HEK293 (cell line): ENCODE results near the gene SORL1.

Experiments used
- CTCF ChIA-PET: fragments of 350-600 bp; formaldehyde crosslinking; extraction: SDS; loops from one replicate; lab custom pipeline; 2021; ENCODE audit warnings: antibody characterized with exemption; lab: Yijun Ruan, JAX
- POLR2A ChIA-PET: fragments of 300-600 bp; formaldehyde crosslinking; extraction: SDS; loops from one replicate; lab custom pipeline; 2020; ENCODE audit warnings: antibody characterized with exemption, inconsistent platforms; lab: Yijun Ruan, JAX
- H3K27ac ChIP-seq: fragments of 200-500 bp; sonication (Bioruptor generic); 2 replicates; pipeline ENCODE4 v1.5.1; 2014; ENCODE audit warnings: low read depth, low read length, control low read depth, inconsistent platforms; ENCODE audit errors: extremely low read depth
- H3K36me3 ChIP-seq, 2 experiments: fragments of 200-500 bp in 1 of 2; sonication (Bioruptor generic) in 1 of 2; 1 replicate in 1 of 2; 2 replicates in 1 of 2; pipeline ENCODE4 v1.5.1; 2014 to 2017; ENCODE audit warnings: inconsistent platforms in 2 of 2, low read length in 2 of 2; ENCODE audit not compliant: control insufficient read depth in 2 of 2, insufficient read depth in 1 of 2
- H3K4me1 ChIP-seq: fragments of 200-500 bp; sonication (Bioruptor generic); 2 replicates; pipeline ENCODE4 v1.5.1; 2014; ENCODE audit warnings: mild to moderate bottlenecking, low read length, inconsistent platforms; ENCODE audit not compliant: control insufficient read depth, insufficient read depth
- H3K4me3 ChIP-seq: 2 replicates; pipeline ENCODE4 v1.5.1; 2011; ENCODE audit warnings: low read depth, mild to moderate bottlenecking, control low read depth, low read length, moderate library complexity
- H3K9me3 ChIP-seq: fragments of 200-500 bp; sonication (Bioruptor generic); 2 replicates; pipeline ENCODE4 v1.5.1; 2014; ENCODE audit warnings: low read depth, low read length, inconsistent platforms; ENCODE audit not compliant: control insufficient read depth, insufficient read depth
- GLI4 ChIP-seq: fragments of 450-650 bp; formaldehyde crosslinking; IDR thresholded peaks from 2 replicates; pipeline ENCODE4 v1.5.1; 2016; ENCODE audit warnings: missing biosample characterization, missing genetic modification characterization
- GLIS1 ChIP-seq: fragments of 450-650 bp; formaldehyde crosslinking; IDR thresholded peaks from 2 replicates; pipeline ENCODE4 v1.5.1; 2016; ENCODE audit warnings: missing biosample characterization, missing genetic modification characterization
- HOXD13 ChIP-seq: sonication (generic); formaldehyde crosslinking; IDR thresholded peaks from 2 replicates; pipeline ENCODE4 v1.8.0; 2022; ENCODE audit warnings: missing genetic modification reagents, borderline replicate concordance
- KLF1 ChIP-seq: fragments of 450-650 bp; formaldehyde crosslinking; IDR thresholded peaks from 2 replicates; pipeline ENCODE4 v1.5.1; 2016; ENCODE audit warnings: missing biosample characterization, missing genetic modification characterization
- KLF8 ChIP-seq: fragments of 450-650 bp; formaldehyde crosslinking; IDR thresholded peaks from 2 replicates; pipeline ENCODE4 v1.5.1; 2016; ENCODE audit warnings: missing biosample characterization, missing genetic modification characterization
- PATZ1 ChIP-seq: fragments of 450-650 bp; formaldehyde crosslinking; IDR thresholded peaks from 2 replicates; pipeline ENCODE4 v1.5.1; 2016; ENCODE audit warnings: missing biosample characterization, missing genetic modification characterization
- SALL2 ChIP-seq: fragments of 450-650 bp; formaldehyde crosslinking; IDR thresholded peaks from 2 replicates; pipeline ENCODE4 v1.5.0; 2017; ENCODE audit warnings: missing biosample characterization, mild to moderate bottlenecking, missing genetic modification characterization, borderline replicate concordance
- SCRT2 ChIP-seq: fragments of 450-650 bp; formaldehyde crosslinking; IDR thresholded peaks from 2 replicates; pipeline ENCODE4 v1.5.1; 2016; ENCODE audit warnings: missing biosample characterization, missing genetic modification characterization
- ZBTB20 ChIP-seq: fragments of 450-650 bp; formaldehyde crosslinking; IDR thresholded peaks from 2 replicates; pipeline ENCODE4 v1.5.1; 2016; ENCODE audit warnings: missing biosample characterization, missing genetic modification characterization
- ZEB2 ChIP-seq: fragments of 450-650 bp; formaldehyde crosslinking; IDR thresholded peaks from 2 replicates; pipeline ENCODE4 v1.5.1; 2016; ENCODE audit warnings: missing biosample characterization, missing genetic modification characterization
- ZFP69B ChIP-seq: fragments of 450-650 bp; formaldehyde crosslinking; IDR thresholded peaks from 2 replicates; pipeline ENCODE4 v1.5.1; 2016; ENCODE audit warnings: missing biosample characterization, missing genetic modification characterization
- ZNF121 ChIP-seq: fragments of 450-650 bp; formaldehyde crosslinking; IDR thresholded peaks from 2 replicates; pipeline ENCODE4 v1.5.1; 2016; ENCODE audit warnings: missing biosample characterization, missing genetic modification characterization
- ZNF24 ChIP-seq: fragments of 450-650 bp; formaldehyde crosslinking; IDR thresholded peaks from 2 replicates; pipeline ENCODE4 v1.5.1; 2016; ENCODE audit warnings: missing biosample characterization, missing genetic modification characterization
- ZNF248 ChIP-seq: fragments of 450-650 bp; formaldehyde crosslinking; IDR thresholded peaks from 2 replicates; pipeline ENCODE4 v1.5.1; 2017; ENCODE audit warnings: missing biosample characterization, missing genetic modification characterization
- ZNF302 ChIP-seq: fragments of 450-650 bp; formaldehyde crosslinking; IDR thresholded peaks from 2 replicates; pipeline ENCODE4 v1.5.1; 2016; ENCODE audit warnings: missing biosample characterization, missing genetic modification characterization, low read depth
- ZNF311 ChIP-seq: fragments of 450-650 bp; formaldehyde crosslinking; IDR thresholded peaks from 2 replicates; pipeline ENCODE4 v1.5.1; 2017; ENCODE audit warnings: missing biosample characterization, missing genetic modification characterization, borderline replicate concordance
- ZNF514 ChIP-seq: fragments of 450-650 bp; formaldehyde crosslinking; IDR thresholded peaks from 2 replicates; pipeline ENCODE4 v1.5.1; 2016; ENCODE audit warnings: missing biosample characterization, missing genetic modification characterization
- ZNF548 ChIP-seq: fragments of 450-650 bp; formaldehyde crosslinking; IDR thresholded peaks from 2 replicates; pipeline ENCODE4 v1.5.1; 2016; ENCODE audit warnings: missing biosample characterization, missing genetic modification characterization
- ZNF629 ChIP-seq: fragments of 450-650 bp; formaldehyde crosslinking; IDR thresholded peaks from 2 replicates; pipeline ENCODE4 v1.5.1; 2017; ENCODE audit warnings: missing biosample characterization, missing genetic modification characterization
- TF ChIP-seq, protein P1 (sequence below): fragments of 450-650 bp; formaldehyde crosslinking; conservative IDR thresholded peaks from 2 replicates; pipeline ENCODE4 v1.5.1; 2016; ENCODE audit warnings: low read depth, missing biosample characterization, missing genetic modification characterization
- TF ChIP-seq, protein P2 (sequence below): fragments of 450-650 bp; formaldehyde crosslinking; optimal IDR thresholded peaks from 2 replicates; pipeline ENCODE3; 2016; ENCODE audit warnings: missing biosample characterization, mild to moderate bottlenecking, missing genetic modification characterization

Gene SORL1

DNA sequence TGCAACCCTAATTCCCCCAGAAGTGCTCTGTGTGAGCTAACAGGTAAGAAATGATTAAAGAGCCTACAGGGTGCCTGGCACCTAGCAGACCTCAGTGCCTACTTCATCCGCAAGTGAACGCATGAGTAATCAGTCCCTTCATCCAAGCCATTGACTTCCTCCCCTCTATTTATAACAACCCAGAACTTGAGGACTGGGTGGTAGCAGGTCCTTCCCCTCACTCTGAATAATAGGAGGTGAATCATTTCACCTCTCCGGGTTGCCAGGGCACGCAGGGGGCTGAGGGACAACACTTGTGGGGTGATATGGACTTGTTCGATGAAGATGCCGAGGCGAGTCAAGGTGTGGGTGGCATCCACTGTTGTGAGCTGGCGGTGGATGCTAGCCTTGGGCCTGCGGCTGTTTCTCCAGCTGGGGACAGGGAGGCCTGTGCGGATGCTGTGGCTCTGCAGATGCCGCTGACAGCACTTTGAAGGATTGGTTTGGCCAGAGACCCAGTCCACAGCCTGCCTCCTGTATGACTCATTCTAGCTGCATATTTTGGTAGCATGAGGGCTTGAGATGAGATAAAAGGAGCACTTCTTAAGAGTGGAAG lies 12.3 kb downstream of the SORL1 start (continued):
- TF ChIP-seq, protein P1, sequence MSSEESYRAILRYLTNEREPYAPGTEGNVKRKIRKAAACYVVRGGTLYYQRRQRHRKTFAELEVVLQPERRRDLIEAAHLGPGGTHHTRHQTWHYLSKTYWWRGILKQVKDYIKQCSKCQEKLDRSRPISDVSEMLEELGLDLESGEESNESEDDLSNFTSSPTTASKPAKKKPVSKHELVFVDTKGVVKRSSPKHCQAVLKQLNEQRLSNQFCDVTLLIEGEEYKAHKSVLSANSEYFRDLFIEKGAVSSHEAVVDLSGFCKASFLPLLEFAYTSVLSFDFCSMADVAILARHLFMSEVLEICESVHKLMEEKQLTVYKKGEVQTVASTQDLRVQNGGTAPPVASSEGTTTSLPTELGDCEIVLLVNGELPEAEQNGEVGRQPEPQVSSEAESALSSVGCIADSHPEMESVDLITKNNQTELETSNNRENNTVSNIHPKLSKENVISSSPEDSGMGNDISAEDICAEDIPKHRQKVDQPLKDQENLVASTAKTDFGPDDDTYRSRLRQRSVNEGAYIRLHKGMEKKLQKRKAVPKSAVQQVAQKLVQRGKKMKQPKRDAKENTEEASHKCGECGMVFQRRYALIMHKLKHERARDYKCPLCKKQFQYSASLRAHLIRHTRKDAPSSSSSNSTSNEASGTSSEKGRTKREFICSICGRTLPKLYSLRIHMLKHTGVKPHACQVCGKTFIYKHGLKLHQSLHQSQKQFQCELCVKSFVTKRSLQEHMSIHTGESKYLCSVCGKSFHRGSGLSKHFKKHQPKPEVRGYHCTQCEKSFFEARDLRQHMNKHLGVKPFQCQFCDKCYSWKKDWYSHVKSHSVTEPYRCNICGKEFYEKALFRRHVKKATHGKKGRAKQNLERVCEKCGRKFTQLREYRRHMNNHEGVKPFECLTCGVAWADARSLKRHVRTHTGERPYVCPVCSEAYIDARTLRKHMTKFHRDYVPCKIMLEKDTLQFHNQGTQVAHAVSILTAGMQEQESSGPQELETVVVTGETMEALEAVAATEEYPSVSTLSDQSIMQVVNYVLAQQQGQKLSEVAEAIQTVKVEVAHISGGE, result no peak
- no peak for TF ChIP-seq ZNF121 (tag by site-specific recombination)
- peak; percentile 50; the same call in 1 of the 2 replicates for TF ChIP-seq ZNF629 (tag by site-specific recombination)
- peak; percentile 22; the same call in 1 of the 2 replicates for TF ChIP-seq KLF1 (tag by site-specific recombination)
- peak; percentile 55; the same call in 1 of the 2 replicates for TF ChIP-seq GLIS1 (tag by site-specific recombination)
- TF ChIP-seq ZNF302 (tag by site-specific recombination), result no peak
- TF ChIP-seq ZNF311 (tag by site-specific recombination), result no peak
- no peak for TF ChIP-seq SALL2

DNA sequence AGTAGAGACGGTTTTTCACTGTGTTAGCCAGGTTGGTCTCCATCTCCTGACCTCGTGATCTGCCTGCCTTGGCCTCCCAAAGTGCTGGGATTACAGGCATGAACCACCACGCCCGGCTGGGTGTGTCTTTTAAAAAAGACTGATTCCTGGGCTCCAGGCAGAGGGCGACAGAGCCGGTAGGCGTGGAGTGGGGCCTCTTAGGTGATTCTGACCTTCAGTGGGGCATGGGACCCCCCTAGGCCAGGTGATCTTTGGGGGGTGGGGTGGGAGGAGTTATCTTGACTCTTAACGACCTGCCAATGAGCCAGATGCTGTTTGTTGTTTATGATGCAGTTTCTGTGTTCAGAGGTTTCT lies 13.6 kb downstream of the SORL1 start:
- CTCF ChIA-PET, result no interaction called here
- H3K4me1 ChIP-seq, result peaks cover 12% of the 10 kb centered on the region

More for the DNA sequence above, 13.6 kb downstream of the SORL1 start:
- Histone ChIP-seq H3K4me3 (no peak overlapping the region), H3K36me3 (no peaks in the 10 kb centered on the region), H3K27ac (peak overlapping the region; percentile 30), H3K9me3 (no peaks in the 10 kb centered on the region)
- POLR2A ChIA-PET, result interaction anchor here (1.3 to 2.4 kb wide), 2 partner anchors 9 to 14 kb away, joined by 7 to 11 read pairs; partner anchors contain the start of genes SORL1 and SORL1-AS1
- TF ChIP-seq ZNF24 (tag by site-specific recombination) (no peak), ZNF514 (no peak), PATZ1 (tag by site-specific recombination) (peak; percentile 34), GLIS1 (tag by site-specific recombination) (peak; percentile 51; the same call in 1 of the 2 replicates), KLF8 (tag by site-specific recombination) (peak; percentile 47; the same call in 1 of the 2 replicates), SCRT2 (tag by site-specific recombination) (no peak), ZBTB20 (tag by site-specific recombination) (peak; percentile 87), HOXD13 (CRISPR knock-in tag) (no peak), ZEB2 (no peak), ZNF548 (tag by site-specific recombination) (no peak), ZNF248 (no peak), ZFP69B (tag by site-specific recombination) (no peak), GLI4 (tag by site-specific recombination) (no peak), KLF1 (tag by site-specific recombination) (peak; percentile 86)
- TF ChIP-seq, protein P2, sequence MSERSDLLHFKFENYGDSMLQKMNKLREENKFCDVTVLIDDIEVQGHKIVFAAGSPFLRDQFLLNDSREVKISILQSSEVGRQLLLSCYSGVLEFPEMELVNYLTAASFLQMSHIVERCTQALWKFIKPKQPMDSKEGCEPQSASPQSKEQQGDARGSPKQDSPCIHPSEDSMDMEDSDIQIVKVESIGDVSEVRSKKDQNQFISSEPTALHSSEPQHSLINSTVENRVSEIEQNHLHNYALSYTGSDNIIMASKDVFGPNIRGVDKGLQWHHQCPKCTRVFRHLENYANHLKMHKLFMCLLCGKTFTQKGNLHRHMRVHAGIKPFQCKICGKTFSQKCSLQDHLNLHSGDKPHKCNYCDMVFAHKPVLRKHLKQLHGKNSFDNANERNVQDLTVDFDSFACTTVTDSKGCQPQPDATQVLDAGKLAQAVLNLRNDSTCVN, result no peak
